SKM-1 (cell line): Measurements from ENCODE around the gene ALG10.
"Not testable (repeated sequence)": the region's sequence is repeated elsewhere in the genome, so short reads cannot be mapped to it uniquely, and the experiment has no call there.

Source experiments
- DNase-seq: peaks from one replicate; lab custom pipeline; 2025; ENCODE audit not compliant: unreplicated experiment; lab: John Stamatoyannopoulos, UW

The ALG10 gene, protein sequence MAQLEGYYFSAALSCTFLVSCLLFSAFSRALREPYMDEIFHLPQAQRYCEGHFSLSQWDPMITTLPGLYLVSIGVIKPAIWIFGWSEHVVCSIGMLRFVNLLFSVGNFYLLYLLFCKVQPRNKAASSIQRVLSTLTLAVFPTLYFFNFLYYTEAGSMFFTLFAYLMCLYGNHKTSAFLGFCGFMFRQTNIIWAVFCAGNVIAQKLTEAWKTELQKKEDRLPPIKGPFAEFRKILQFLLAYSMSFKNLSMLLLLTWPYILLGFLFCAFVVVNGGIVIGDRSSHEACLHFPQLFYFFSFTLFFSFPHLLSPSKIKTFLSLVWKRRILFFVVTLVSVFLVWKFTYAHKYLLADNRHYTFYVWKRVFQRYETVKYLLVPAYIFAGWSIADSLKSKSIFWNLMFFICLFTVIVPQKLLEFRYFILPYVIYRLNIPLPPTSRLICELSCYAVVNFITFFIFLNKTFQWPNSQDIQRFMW

DNA sequence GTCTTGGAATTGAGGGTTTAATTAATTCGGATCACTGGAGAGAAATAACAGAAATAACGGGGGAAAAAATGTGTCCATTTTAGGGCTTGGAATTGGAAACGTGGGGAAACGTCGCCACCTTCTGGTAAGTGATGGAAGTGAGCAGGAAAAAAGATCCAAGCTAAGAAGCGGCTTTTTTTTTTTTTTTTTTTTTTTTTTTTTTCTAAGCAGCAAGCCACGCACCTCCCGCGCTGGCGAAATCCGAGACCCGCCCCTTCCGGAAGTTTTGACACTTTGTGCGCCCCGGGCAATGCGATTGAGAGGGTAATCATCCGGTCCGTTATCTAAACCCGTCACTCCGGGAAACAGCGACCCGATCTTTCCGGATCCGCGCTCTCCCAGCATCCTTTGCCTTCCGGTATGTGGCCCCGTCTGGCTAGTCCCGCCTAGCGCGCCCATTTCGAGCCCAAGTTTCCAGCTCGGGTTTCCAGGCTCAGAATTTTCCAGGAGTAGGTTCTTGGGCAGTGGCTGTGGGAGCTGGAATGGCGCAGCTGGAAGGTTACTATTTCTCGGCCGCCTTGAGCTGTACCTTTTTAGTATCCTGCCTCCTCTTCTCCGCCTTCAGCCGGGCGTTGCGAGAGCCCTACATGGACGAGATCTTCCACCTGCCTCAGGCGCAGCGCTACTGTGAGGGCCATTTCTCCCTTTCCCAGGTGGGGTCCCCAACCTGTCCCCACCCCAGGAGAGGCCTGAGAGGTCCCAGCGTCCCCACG lies at the start of gene ALG10:
ALG10 (plus strand) TSS at position 418 of the 752 bp plus-strand sequence; CDS start at position 522, 104 bp downstream.
- DNase-seq = peak; percentile 39

DNA sequence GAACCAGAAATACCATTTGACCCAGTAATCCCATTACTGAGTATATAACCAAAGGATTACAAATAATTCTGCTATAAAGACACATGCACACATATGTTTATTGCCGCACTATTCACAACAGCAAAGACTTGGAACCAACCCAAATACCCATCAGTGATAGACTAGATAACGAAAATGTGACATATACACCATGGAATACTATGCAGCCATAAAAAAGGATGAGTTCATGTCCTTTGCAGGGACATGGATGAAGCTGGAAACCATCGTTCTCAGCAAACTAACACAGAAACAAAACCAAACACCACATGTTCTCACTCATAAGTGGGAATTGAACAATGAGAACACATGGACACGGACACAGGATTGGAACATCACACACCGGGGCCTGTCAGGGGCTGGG lies 49.4 kb upstream of the ALG10 start:
- not testable (repeated sequence) for DNase-seq

DNA sequence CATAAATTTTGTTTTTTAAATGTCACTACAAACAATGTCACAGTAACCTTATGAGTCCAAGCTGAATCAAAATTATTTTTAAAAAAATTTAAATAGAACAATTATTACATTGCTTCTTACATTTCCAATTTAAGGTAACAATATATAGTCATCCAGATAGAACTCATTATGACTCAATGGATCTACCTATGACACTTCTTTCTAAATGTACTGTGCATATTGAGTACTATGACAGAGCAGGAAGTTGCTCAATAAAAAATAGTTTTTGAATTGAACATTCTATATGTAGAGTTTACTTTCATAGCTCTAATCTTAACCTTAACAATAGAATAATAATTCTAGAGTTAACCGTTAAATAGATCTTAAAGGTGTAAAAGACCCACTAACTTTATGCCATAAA lies 44.4 kb upstream of the ALG10 start:
- DNase-seq = no peak

DNA sequence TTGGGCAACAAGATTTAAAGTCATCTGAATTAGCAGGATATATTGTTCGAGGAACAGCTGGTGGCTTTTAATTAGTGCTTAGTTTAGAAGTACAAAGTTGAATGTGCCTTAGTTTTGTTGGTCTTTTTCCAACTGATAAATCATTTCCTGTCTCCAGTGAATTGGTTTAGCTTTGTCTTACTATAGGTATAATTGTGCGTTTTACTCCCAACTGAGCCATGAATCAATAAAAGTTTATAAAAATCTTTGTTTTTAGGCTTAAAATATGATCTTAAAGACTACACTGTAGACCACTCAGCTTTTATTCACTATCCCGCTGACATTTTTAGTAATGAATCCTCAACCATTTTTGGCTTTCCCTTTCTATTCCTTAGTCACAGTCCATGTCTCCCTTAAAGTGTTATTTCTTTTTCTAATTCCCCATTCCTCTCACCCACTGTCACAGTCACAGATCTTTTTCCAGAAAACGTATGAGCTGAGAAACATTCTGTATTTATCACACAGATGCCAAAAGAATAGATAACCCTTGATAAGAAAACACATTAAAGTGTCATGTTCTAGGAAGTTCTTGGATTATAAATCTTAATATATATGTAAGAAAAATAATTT lies 34.0 kb upstream of the ALG10 start:
- DNase-seq = no peak

DNA sequence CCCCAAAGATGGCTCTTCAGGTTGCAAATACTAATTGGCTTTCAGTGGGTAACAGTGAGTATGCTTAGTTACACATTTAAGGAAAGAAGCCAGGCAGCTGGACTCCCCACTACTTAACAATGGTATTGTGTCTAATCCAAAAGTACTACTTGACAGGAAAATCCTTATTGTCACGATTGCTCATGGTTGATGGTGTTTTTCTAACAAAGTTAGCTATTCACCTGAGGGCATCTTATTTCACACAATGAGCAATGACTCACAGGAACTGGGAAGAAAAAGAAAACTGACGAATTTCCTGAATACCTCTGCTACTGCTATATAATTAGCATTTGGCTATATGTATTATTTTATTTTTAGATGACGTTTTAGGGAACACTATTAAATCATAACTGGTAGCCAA lies 33.4 kb upstream of the ALG10 start:
- DNase-seq = no peak

DNA sequence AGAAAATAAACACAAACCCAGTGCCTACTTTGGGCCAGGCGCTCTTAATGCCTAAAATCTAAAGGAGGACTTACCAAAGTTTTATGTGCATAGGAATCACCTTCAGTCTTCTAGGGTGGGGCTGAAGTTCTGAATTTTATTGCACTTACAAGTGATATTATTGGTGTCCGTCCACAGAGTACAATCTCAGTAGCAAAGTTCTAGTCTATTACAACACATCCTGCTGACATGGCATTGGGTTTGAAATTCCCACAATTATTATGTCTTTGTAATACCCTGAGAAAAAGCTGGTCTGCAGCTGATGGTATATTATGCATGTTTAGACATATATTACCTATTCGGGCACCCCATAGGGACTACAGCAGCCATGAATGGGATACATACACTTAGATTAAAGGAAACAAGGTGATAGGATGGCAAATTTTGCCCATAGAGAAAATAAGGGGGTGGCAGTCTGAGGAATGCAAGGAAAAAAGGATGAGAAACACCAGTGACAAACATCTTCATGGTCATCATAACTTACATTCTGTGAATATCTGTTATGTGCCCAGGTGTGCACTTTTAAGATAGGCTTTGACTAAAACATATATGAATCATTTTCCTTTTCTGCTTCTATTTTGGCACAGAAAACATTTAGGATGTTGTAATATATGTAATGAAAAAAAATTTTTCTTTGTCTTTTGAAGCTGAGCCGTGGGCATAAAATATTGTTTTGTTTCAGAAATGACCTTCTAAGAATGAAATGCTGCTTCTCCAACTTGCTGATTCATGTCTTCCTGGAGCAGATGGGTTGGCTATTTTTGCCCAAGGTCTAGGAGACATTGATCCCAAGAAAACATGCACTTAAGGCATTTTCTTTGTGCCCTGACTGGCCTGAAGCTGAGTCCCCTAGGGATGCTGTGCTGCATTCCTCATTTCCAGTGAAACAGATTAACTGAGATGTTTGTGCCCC lies 27.2 kb upstream of the ALG10 start:
- DNase-seq = no peak

DNA sequence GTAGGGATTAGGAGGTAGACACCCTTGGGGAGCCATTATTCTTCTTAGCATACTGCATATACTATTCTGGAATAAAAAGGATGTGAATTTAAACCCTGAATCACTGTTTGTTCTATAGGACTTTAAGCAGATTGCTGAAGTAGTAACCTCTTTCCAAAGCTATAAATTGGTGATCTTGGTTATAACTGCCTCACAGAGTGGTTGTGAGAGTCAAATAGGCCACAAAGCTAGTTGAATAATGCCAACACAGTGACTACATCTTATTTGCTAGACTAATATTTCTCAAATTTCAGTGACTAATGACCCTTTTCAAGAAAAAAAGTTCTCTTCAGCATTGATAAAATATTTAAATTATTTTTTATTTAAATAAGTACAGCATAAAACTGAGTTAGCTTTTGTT lies 13.5 kb upstream of the ALG10 start:
- not testable (repeated sequence) for DNase-seq

DNA sequence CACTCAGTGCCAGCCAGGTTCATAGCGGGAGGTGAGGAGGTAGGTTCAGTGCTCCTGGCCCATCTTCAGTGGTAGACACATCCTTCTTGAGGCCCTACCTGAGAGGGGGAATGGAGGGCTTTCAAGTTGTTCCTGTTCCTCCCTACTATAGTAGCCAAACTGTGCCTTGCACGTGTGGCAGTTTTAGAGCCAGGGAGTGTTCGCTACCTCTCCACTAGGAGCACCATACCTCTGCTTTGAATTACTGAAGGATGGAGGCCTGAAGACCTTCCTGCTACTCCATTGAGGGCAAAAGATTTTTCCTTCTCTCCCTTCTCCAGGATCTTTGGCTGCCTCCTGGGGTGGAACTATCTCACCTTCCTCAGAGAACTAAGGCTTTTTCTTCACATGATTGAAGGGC lies 5.9 kb upstream of the ALG10 start:
- DNase-seq = no peak

DNA sequence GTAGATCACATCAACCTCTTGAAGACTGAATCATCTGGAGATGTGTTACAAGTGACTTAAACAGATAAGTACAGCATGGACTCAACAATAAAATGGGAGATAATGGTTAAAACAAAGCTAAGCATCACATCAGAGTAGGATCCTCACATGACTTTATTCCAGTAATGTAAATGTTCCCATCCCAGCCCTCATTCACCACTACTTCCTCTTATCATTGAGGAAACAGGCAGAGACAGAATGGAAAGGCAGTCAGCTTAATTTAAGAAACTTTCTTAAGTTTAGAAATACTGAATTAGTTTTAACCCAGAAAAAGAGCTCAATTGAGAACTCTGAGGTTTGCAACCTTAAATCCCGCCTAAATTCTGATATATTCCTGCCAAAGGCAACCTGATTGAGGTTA lies 1.2 kb upstream of the ALG10 start:
- no peak for DNase-seq

DNA sequence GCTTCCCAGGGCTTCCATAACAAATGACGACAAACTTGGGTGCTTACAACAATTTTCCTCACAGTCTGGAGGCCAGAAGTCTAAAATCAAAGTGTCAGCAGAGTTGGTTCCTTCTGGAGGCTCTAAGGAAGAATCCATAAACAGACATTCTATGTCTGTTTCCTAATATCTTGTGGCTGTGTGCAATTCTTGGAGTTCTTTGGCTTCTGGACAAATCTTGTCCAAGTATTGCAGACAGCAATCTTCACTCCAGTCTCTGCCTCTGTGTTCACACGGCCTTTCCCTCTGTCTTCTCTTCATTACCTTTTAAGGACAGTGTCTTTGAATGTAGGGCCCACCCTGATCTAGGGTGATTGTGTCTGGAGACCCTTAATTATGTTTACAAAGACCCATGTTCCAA lies 5.4 kb downstream of the ALG10 start:
- not testable (repeated sequence) for DNase-seq

DNA sequence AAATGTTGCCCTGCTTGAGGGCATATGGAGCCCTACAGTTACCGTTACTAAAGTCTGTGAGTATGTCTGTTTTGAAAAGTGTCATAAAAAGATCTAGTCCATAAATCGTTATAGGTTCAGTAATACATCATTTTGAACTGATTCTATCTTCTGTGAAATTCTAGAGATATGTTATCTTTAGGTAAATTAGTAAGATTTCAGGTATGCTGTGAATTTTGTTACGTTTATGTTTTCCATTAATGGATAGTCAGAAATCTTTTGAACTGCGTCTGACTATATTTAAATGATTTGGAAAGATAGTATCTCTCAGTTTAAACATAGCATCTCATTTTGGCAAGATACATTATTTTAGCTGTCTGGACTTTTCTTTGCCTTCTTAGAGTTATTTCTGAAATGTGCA lies 8.3 kb downstream of the ALG10 start:
- no peak for DNase-seq

DNA sequence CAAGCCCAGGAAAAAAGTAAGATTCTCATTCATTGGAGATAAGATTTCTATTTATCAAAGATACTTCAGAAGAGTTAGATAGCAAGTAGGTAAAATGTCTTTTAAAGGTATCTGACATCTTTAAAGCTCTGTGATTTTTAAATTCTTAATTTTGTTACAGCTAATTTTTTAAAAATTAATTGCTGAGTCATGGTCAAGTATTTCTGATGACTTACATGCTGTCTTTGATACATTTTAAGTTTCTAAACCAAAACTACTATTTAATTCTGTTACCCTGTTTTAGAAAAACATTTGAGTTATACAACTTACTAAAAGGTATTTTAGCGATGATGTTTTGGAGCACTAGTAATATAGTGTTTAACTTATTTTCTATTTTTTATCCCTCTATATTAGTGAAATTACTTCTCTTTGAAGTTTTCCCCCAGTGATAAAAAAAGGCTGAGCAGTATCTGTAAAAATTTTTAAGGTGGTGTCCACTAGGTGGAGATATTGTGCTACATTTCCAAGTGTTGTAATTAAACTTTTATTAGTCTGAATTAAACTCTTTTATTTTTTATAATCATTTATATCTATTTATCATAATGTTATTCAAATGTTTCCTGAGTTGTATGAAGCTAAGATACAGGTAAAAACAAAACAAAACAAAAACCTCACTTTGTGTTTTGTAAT lies 11.5 kb downstream of the ALG10 start:
- no peak for DNase-seq

DNA sequence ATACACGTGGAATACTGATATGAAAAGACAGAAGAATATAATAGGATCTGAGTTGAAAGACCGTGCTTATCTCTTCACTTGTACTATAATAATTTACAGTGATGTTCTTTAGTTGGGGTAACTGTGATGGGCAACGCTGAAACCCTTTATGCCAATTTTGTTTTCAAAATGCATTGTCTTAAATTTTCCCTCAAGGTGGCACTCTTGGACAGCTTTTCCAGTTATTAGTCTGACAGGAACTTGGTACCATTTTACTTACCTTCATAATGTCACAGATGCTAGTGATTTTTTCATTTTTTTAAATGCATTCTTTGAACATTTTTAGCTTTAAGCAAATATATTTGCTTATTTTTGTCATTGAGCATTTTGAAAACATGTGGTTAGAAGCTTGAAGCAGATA lies 16.1 kb downstream of the ALG10 start:
- not testable (repeated sequence) for DNase-seq

DNA sequence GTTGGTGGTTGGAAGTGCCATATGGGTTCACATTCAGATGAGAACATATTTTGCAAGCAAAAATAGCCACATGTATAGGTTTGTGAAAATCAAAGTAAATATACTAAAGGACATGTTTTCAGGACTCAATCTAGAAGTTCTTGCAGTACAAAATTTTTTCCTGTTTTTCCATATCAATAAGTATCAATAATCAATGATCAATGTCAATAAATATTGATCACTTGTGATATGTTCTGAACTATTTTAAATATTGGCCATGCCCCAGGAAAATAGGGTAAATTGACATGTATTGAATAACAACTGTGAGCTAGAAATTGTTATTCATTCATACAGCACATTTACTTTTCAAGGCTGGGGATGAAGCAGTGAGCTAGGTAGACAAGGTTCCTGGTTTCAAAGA lies 24.3 kb downstream of the ALG10 start:
- DNase-seq = no peak

DNA sequence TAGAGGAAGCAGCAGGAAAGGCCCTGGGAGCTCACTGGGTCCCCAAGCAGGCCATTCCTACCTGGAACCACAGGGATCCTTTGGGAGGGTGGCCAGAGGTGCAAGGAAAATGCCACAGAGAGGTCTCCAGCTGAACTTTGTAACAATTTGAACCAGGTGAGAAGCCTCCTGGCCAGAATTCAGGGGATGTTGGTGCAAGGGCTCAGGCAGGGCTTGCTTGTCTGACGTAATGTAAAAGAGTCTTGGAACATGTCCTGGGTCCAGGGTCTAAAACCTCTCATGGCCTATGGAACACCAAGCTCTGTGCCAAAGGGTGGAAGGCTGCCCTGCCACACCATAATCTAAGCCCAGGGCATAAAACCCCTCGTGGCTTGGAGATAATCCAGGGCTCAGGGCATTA lies 25.6 kb downstream of the ALG10 start:
- not testable (repeated sequence) for DNase-seq

DNA sequence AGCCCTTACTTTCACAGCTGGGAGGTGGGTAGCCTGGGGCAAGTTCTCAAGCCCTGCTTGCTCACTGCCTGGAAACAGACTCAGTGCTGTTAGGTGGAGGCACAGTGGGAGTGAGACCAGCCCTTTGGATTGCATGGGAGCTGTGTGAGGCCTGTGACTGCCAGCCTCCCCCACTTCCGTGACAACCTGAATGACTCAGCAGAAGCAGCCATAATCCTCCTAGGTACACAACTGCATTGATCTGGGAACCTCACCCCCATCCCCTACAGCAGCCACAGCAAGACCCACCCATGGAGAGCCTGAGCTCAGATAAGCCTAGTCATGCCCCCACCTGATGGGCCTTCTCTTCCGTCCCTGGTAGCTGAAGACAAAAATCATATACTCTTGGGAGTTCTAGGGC lies 26.4 kb downstream of the ALG10 start:
- DNase-seq = no peak

DNA sequence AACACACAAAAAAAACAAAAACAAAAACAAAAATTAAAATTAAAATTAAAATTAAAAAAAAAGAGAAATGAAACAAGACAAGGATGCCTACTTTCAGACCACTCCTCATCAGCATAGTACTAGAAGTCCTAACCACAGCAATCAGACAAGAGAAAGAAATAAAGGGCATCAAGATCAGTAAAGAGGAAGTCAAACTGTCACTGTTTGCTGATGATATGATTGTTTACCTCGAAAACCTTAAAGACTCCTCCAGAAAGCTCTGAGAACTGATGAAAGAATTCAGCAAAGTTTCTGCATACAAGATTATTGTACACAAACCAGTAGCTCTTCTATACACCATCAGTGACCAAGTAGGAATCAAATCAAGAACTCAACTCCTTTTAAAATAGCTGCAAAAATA lies 29.2 kb downstream of the ALG10 start:
- DNase-seq = no peak

DNA sequence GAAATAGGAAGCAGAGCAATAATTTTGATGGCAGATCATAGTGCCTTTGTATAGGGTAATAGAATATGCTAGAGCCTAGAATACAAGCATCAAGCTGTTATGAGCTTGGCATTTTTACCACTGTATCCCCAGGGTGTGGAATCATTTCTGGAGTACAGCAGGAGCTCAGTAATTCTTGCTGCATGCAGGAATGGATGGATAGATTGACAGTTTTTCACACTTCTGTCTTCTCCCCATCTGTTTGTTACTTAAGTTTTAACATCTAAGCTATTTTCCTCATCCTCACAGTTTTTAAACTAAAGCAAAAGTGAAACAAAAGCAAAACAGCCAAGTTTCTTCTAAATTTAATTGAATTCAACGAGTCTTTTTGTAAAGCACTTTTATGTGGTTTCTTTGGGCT lies 32.6 kb downstream of the ALG10 start:
- no peak for DNase-seq
